Activated CD8-positive, alpha-beta memory T cell treated with anti-CD3 and anti-CD28 coated beads, Interleukin-2, amount 50 U/mL, for 1 hour (primary cell): ENCODE measurements around the gene AP1G2.
A peak's percentile ranks its signal among the peaks of the same experiment; 100 is the strongest.

ENCODE experiments used
- DNase-seq: peaks from one replicate; pipeline ENCODE4 v3.0.0-alpha.2; 2020; ENCODE audit errors: extremely low read depth

Gene AP1G2

DNA sequence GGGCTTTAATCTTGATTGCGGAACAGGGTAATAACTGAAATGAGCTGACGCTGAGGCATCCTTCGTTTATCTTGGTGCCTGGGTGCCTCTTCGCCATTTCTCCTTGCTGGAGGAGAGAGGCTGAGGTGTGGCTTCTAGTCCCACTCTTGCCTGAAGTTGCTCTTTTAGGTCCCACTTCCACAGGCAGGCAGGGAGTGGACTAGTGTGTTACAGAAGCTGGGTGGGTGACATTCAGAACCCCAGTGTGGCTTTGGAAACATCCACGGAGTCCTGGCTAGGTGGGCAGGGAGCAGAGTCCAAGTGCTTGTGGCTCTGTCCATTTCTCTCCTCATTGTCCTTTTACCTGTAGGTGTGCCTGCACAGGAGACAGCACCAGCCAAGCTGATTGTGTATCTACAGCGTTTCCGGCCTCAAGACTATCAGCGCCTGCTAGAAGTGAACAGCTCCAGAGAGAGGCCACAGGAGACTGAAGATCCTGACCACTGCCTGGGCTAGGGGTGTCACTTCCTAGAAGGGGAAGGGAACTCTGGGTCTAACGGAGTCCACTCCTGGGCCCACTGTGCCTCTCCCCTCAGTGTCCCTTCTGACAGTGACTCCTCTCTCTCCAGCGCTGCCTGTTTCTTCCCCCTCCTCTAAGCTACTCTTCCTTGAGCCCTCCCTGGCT is 9.1 kb downstream of the AP1G2 start:
- no peak for DNase-seq

DNA sequence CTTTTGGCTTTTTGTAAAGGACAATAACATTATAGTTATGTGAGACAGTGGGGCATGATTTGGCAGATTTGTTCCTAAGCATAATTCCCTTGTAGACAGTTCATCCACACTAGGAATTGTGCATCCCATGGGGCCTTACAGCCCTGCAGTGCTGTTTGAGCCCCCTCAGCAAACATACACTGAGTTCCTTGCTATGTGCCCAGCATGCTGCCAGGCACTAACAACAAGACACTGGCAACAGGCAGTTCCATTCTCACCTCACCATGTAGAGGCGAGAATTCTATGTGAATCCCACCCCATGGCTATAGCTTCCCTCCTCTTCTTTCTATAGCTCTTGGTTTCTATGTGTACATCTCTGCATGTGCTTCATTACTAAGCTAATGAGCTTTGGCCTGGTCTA is 9.6 kb downstream of the AP1G2 start:
- DNase-seq: no peak

DNA sequence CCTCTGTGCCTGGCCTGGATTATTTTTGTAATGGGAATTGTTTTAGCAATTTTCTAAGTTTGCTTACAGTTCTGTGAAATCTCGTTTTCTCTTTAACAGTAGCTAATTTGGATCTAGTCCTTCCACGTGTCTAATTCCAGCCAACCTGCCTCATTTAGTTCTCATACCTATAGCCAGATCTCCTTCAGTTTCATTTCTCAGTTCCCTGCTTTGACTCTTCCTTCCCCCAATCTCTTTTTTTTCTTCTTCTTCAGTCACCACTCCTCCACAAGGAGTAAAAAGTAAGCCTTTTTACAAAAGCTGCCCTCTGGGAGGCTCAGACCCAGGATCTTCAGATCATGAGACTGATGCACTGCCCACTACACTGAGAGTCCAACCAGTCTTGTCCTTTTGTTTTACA is 10.1 kb downstream of the AP1G2 start:
- DNase-seq: no peak

DNA sequence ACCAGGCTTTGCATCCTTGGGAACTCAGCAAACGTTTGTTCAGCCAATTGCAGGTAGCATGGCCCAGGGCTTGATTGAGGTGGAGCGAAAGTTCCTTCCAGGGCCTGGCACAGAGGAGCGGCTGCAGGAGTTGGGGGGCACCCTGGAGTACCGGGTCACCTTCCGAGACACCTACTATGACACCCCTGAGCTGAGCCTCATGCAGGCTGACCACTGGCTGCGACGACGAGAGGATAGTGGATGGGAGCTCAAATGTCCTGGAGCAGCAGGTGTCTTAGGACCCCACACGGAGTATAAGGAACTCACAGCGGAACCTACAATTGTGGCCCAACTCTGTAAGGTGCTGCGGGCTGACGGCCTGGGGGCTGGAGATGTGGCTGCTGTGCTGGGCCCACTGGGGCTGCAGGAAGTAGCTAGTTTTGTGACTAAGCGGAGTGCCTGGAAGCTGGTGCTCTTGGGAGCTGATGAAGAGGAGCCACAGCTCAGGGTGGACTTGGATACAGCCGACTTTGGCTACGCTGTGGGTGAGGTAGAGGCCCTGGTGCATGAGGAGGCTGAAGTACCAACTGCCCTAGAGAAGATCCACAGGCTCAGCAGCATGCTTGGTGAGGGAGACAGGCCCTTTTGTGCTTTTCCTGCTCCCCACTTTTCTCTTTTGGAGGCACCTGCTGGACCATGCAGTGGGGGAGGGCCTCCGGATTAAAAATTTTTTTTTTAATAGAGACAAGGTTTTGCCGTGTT is 10.7 kb downstream of the AP1G2 start:
- DNase-seq: no peak

GRCh38 chr14:23555882-23556699 is 11.5 kb downstream of the AP1G2 start, which contains the start of gene THTPA:
THTPA (plus strand) TSS chr14:23556271; CDS start chr14:23556758, 487 bp downstream.
- DNase-seq: peak; percentile 82

- DNase-seq: no peak
Measured at GRCh38 chr14:23555533-23555881, 12.1 kb downstream of the AP1G2 start.

GRCh38 chr14:23551266-23552028 is 16.1 kb downstream of the AP1G2 start, which contains the start of gene ZFHX2:
ZFHX2 (minus strand) TSS chr14:23551765; CDS start chr14:23535325, 16,440 bp downstream.
- peak; percentile 31 for DNase-seq

DNA sequence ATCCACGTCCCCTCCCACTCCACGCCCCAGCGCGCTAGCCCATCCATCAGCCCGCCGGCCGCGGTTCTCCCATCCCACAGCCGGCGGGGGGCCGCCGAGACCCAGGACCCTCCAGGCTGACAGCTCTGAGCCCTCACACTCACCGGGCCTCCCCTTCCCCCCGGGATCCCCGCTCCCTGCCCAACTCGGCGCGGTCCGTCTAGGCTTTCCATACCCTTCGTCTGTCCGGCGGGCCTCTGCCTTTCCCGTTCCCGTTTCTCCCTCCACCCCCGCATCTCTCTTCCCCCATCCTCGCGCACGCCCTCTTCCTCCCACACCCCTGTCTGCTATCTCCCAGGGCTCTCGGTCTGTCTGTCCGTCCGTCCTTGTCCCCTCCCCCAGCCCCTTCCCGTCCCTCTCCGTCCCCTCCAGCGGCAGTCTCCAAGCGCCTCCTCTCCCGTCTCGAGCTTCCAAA is 16.8 kb downstream of the AP1G2 start:
- no peak for DNase-seq

DNA sequence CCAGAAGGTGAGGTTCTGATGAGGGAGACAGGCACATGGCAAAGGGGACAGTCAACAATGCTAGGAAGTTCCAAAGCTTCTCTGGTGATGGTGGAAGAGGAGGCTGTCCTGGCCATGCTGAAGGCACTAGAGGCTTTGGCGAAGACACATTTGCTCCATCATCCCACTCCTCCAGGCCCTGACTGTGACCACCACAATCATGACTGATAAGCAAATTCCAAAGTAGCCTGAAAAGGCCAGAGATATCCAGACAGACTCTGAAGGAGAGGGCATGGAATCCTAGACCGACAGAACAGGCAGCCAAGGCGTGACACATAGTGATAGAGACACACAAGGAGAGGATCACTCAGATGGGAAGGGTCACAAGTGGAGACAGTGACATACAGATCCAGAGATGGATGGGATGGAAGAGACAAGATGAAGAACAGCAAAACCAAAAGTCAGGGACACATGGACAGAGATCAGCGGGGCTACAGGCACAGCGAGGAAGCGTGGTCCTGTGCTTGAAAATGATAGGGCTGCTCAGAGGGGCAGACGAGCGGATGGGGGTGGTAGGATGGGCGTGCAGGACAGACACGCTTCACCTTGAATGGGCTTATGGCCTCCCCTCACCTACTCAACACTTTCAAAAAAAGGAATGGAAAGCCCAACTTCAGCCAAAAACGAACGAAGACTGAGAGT is 17.3 kb downstream of the AP1G2 start:
- no peak for DNase-seq

- no peak for DNase-seq
Measured at GRCh38 chr14:23548351-23549318, 19.0 kb downstream of the AP1G2 start.

- DNase-seq: no peak
Measured at GRCh38 chr14:23547924-23548323, 19.7 kb downstream of the AP1G2 start.

DNA sequence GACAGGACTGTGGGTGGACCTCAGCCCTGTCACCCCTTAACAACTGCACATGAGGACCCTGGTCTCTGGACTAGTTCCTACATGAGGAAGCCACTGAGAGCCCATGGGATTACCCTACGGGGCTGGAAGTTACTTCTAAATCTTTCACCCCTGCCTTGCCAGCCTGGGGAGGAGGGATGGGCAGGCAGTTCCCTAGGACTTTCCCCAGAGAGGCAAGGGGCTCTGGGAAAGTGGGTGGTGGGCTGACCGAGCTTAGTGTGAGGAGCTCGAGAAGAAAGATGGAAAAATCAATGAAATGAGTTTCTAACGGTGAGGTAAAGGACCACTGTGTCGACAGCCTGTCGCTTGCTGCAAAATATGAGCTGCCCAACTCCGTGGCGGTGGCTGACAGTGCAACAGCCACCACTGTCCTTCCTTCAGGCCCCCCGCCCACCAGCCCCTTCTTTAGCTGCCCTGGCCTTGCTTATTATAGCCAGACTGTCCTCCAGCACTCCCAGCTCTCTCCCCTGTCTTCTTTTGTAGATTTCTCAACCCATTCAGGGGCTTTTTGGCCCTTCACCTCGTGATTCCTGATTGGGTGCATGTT is 21.0 kb downstream of the AP1G2 start:
- DNase-seq: no peak

DNA sequence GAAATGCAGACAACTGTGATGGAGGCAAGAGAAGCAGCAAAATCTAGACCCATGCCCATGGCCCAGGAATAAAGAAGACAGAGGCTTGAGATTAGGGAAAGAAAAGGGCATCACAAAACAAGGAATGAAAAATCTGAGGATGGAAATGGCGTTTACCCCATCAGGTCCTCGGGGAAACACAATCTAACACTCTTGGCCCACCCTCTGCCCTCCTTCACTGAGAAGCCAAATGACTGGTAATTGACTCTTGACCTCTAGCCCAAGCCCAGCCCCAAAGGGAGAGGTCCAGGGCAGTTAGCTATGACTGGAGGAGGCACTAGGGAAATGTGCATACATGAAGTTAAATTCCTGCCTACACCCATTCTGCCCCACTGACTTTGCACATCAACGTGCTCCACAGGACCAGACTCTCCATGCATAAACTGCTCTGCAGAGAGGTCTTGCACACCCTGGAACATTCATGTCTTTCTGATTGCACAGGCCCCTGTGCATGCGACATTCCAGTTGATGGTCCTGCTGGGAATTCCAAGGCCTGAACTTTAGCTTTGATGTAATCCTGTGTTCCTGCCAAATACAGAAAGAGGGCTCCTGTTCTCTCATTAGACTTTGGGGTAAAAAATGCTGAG is 21.7 kb downstream of the AP1G2 start:
- DNase-seq: no peak

GRCh38 chr14:23544511-23545447 is 22.8 kb downstream of the AP1G2 start:
- DNase-seq: no peak

GRCh38 chr14:23543403-23543802 is 24.2 kb downstream of the AP1G2 start:
- DNase-seq: no peak

GRCh38 chr14:23542261-23542660 is 25.3 kb downstream of the AP1G2 start:
- DNase-seq: no peak

- no peak for DNase-seq
Measured at GRCh38 chr14:23540141-23540469, 27.5 kb downstream of the AP1G2 start.
